Breast epithelium (tissue), 3 donors: ENCODE results near the gene NTRK2.

Experiments used
- CTCF ChIP-seq, 3 donors: fragments of 450-650 bp; IDR thresholded peaks; one replicate each; pipeline ENCODE4 v1.5.1; 2016 to 2017; ENCODE audit warnings: antibody characterized with exemption in 3 of 3, mild to moderate bottlenecking in 3 of 3, moderate library complexity in 3 of 3
- POLR2A ChIP-seq: fragments of 450-650 bp; IDR thresholded peaks from one replicate; pipeline ENCODE4 v1.6.1; 2016; ENCODE audit warnings: antibody characterized with exemption, mild to moderate bottlenecking, moderate library complexity

GRCh38 chr9:84750152-84750865, 80.8 kb downstream of the NTRK2 start:
- no peak for TF ChIP-seq CTCF (IDR thresholded peaks at IDR 0.05)
- TF ChIP-seq POLR2A = no peak
